ENCODE results near the gene NRP1.
"Not testable (repeated sequence)": the region's sequence is repeated elsewhere in the genome, so short reads cannot be mapped to it uniquely, and the experiment has no call there.

Gene NRP1

DNA sequence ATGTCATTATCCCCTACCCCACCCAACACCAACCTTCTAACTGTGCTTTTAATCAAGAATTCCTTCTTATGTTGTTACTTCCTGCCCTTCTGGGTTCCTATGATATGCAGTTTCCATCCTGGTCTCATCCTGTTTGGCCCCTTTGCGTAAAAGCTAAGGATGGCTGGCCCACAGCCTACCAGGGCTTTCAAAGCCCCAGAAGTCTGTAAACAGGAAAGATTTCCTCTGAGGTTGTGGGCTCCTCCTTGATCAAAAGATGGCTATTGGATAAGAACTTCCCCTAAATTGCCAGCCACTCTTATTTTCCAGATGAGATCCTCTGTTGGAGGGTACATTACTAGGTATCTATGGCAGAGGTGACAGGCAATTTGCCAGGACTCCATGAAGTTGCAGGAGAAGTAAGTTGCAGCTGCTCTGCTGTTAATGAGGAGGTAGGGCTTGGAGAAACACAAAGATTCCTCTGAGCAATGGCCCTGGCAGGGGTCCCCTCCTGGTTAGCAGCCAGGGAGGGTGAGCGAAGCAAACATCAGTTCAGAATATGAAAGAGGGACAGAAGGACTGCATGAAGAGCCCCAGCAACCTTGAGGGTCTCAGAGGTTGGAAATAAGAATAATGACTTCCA is 32.1 kb downstream of the NRP1 start:
- Histone ChIP-seq H3K9me3 (ENCODE audit: control insufficient read depth in 1 of 2, low read length in 2 of 2) (no peaks in the 10 kb centered on the region), H3K27ac (ENCODE audit: low read length) (no peak overlapping the region), H3K36me3 (ENCODE audit: control insufficient read depth in 1 of 2, insufficient read depth in 2 of 2, low read length in 2 of 2) (peaks cover 3 to 6% of the 10 kb centered on the region in 2 donors), H3K4me1 (ENCODE audit: control insufficient read depth in 1 of 2, insufficient read depth in 2 of 2, low read length in 2 of 2) (peaks cover 0 to 47% of the 10 kb centered on the region in 2 donors), H3K27me3 (ENCODE audit: low read depth, low read length) (no peaks in the 10 kb centered on the region), H3K4me3 (ENCODE audit: low read depth in 1 of 2, low read length in 2 of 2) (no peak overlapping the region)

DNA sequence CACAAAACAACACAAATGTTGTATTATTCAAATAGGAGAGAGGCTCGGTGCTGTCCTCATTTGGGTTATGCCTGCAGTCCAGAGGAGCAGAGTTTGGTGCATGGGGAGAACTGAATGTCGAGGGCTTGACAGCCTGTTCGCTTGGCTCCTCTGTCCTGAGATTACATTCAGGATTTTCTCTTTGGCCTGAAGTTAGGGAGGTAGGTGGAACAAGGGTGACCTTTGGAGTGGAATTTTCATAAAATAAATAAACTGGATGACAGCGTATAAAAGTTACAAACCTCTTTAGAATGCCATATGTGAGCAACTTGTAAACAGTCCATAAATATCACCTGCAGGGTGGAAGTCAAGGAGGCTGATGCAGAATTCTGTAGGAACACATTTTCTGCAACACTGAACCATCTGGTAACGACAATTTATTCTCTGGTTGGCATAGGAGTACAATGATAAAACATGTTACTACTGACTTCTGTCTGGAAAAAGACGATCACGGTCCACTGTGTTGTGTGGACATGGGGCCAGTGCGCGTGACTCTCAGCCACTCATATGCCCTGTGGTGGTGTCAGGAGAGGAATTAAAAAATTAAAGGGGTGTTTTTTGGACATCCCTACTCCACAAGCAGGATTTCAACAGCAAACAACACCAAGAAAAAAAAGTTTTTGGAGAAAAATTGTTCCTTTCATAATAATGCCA is 33.2 kb downstream of the NRP1 start:
- Histone ChIP-seq H3K27me3 (ENCODE audit: low read depth, low read length) (no peaks in the 10 kb centered on the region), H3K27ac (ENCODE audit: low read length) (no peak overlapping the region), H3K4me3 (ENCODE audit: low read depth in 1 of 2, low read length in 2 of 2) (no peak overlapping the region), H3K9me3 (ENCODE audit: control insufficient read depth in 1 of 2, low read length in 2 of 2) (no peaks in the 10 kb centered on the region), H3K4me1 (ENCODE audit: control insufficient read depth in 1 of 2, insufficient read depth in 2 of 2, low read length in 2 of 2) (peaks cover 0 to 40% of the 10 kb centered on the region in 2 donors), H3K36me3 (ENCODE audit: control insufficient read depth in 1 of 2, insufficient read depth in 2 of 2, low read length in 2 of 2) (peaks cover 3 to 6% of the 10 kb centered on the region in 2 donors)

GRCh38 chr10:33300544-33300943 is 33.9 kb downstream of the NRP1 start:
- H3K4me1 ChIP-seq (ENCODE audit: control insufficient read depth in 1 of 2, insufficient read depth in 2 of 2, low read length in 2 of 2), result peaks cover 0 to 34% of the 10 kb centered on the region in 2 donors
- not testable (repeated sequence) for H3K27ac ChIP-seq (ENCODE audit: low read length); H3K36me3 ChIP-seq (ENCODE audit: control insufficient read depth in 1 of 2, insufficient read depth in 2 of 2, low read length in 2 of 2); H3K9me3 ChIP-seq (ENCODE audit: control insufficient read depth in 1 of 2, low read length in 2 of 2); H3K27me3 ChIP-seq (ENCODE audit: low read depth, low read length); H3K4me3 ChIP-seq (ENCODE audit: low read depth in 1 of 2, low read length in 2 of 2)

GRCh38 chr10:33298893-33299292 is 35.6 kb downstream of the NRP1 start:
- H3K4me1 ChIP-seq (ENCODE audit: control insufficient read depth in 1 of 2, insufficient read depth in 2 of 2, low read length in 2 of 2), result peaks cover 0 to 36% of the 10 kb centered on the region in 2 donors
- no peaks in the 10 kb centered on the region for H3K9me3 ChIP-seq (ENCODE audit: control insufficient read depth in 1 of 2, low read length in 2 of 2)
- no peak overlapping the region for H3K27ac ChIP-seq (ENCODE audit: low read length)
- H3K27me3 ChIP-seq (ENCODE audit: low read depth, low read length), result no peaks in the 10 kb centered on the region
- H3K4me3 ChIP-seq (ENCODE audit: low read depth in 1 of 2, low read length in 2 of 2), result no peak overlapping the region
- H3K36me3 ChIP-seq (ENCODE audit: control insufficient read depth in 1 of 2, insufficient read depth in 2 of 2, low read length in 2 of 2), result peaks cover 3 to 6% of the 10 kb centered on the region in 2 donors

DNA sequence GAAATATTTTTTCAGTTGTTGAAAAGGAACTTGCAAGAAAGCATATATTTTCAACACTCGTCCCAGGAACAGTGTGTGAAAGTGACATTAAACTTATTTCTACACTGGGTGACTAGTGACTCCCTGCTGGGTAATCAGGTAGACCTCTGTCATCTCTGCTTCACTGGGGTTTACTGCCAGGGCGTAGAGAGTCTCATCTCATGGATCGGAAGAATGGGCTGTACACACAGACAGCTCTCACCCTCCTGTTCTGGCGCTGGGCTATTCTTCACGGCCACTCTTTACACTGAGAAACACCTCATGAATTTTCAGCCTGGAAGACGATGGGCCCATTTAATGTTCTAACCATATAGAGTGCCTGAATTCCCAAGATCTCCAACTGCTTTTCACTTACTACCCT is 36.4 kb downstream of the NRP1 start:
- peaks cover 3 to 6% of the 10 kb centered on the region in 2 donors for H3K36me3 ChIP-seq (ENCODE audit: control insufficient read depth in 1 of 2, insufficient read depth in 2 of 2, low read length in 2 of 2)
- no peak overlapping the region for H3K4me3 ChIP-seq (ENCODE audit: low read depth in 1 of 2, low read length in 2 of 2)
- H3K4me1 ChIP-seq (ENCODE audit: control insufficient read depth in 1 of 2, insufficient read depth in 2 of 2, low read length in 2 of 2), result peaks cover 0 to 43% of the 10 kb centered on the region in 2 donors
- H3K9me3 ChIP-seq (ENCODE audit: control insufficient read depth in 1 of 2, low read length in 2 of 2), result no peaks in the 10 kb centered on the region
- no peaks in the 10 kb centered on the region for H3K27me3 ChIP-seq (ENCODE audit: low read depth, low read length)
- H3K27ac ChIP-seq (ENCODE audit: low read length), result no peak overlapping the region

- H3K4me1 ChIP-seq (ENCODE audit: control insufficient read depth in 1 of 2, insufficient read depth in 2 of 2, low read length in 2 of 2), result peaks cover 2 to 43% of the 10 kb centered on the region in 2 donors
These were observed 38.6 kb downstream of the NRP1 start for GRCh38 chr10:33295851-33296250.

GRCh38 chr10:33293531-33294170 is 40.8 kb downstream of the NRP1 start:
- no peaks in the 10 kb centered on the region for H3K9me3 ChIP-seq (ENCODE audit: control insufficient read depth in 1 of 2, low read length in 2 of 2)
- no peak overlapping the region for H3K4me3 ChIP-seq (ENCODE audit: low read depth in 1 of 2, low read length in 2 of 2)
- peaks cover 6 to 25% of the 10 kb centered on the region in 2 donors for H3K4me1 ChIP-seq (ENCODE audit: control insufficient read depth in 1 of 2, insufficient read depth in 2 of 2, low read length in 2 of 2)
- no peak overlapping the region for H3K27ac ChIP-seq (ENCODE audit: low read length)
- peaks cover 0 to 2% of the 10 kb centered on the region in 2 donors for H3K36me3 ChIP-seq (ENCODE audit: control insufficient read depth in 1 of 2, insufficient read depth in 2 of 2, low read length in 2 of 2)
- no peaks in the 10 kb centered on the region for H3K27me3 ChIP-seq (ENCODE audit: low read depth, low read length)

More at GRCh38 chr10:33295851-33296250, 38.6 kb downstream of the NRP1 start:
- Histone ChIP-seq H3K27me3 (ENCODE audit: low read depth, low read length) (no peaks in the 10 kb centered on the region), H3K36me3 (ENCODE audit: control insufficient read depth in 1 of 2, insufficient read depth in 2 of 2, low read length in 2 of 2) (peaks cover 5 to 6% of the 10 kb centered on the region in 2 donors), H3K4me3 (ENCODE audit: low read depth in 1 of 2, low read length in 2 of 2) (no peak overlapping the region), H3K9me3 (ENCODE audit: control insufficient read depth in 1 of 2, low read length in 2 of 2) (no peaks in the 10 kb centered on the region), H3K27ac (ENCODE audit: low read length) (no peak overlapping the region)

DNA sequence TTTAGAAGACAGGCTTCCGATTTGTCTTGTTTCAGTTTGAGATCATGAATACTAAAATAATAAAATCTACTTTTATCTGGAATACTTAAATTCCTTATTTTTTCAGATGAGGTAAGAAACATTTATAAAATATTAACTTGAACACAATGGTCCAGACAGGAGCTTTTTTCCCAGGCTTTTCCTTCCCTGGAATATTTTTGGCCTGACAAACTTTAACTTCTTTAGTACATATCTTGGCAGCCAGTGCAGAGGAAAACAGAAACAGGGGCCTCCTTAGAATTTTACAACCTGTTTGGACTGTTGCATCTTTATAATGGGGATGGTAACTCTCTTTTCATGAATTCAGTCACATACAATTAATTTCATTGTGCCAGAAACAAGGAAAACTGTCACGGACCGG is 41.4 kb downstream of the NRP1 start:
- H3K4me1 ChIP-seq (ENCODE audit: control insufficient read depth in 1 of 2, insufficient read depth in 2 of 2, low read length in 2 of 2), result peaks cover 6 to 27% of the 10 kb centered on the region in 2 donors
- H3K4me3 ChIP-seq (ENCODE audit: low read depth in 1 of 2, low read length in 2 of 2), result no peak overlapping the region
- H3K27ac ChIP-seq (ENCODE audit: low read length), result no peak overlapping the region
- H3K27me3 ChIP-seq (ENCODE audit: low read depth, low read length), result no peaks in the 10 kb centered on the region
- no peaks in the 10 kb centered on the region for H3K9me3 ChIP-seq (ENCODE audit: control insufficient read depth in 1 of 2, low read length in 2 of 2)
- H3K36me3 ChIP-seq (ENCODE audit: control insufficient read depth in 1 of 2, insufficient read depth in 2 of 2, low read length in 2 of 2), result peaks cover 0 to 2% of the 10 kb centered on the region in 2 donors

DNA sequence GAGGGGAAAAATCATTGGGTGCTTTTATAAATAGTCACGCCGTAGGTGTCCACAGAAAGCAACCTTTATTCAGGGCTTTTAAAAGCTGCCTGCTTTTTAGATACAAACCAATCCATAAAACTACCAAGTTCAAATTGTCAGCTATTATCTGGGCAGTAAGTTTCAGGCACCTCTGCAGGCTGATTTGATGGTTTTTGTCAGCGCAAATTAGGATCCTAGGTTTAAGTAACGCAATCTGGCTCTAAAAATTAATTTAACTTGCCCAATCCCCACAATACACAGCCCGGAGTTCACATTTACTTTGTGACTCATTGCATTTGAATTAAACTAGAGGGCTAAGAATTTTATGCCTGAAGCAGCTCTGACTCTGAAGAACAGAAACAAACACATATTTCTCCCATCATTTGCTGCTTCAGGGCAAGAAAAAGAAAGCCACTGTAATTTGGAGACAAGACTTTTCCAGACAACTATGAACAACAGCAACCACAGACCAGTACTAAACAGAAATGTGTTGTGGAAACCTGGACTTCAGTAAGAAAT is 43.3 kb downstream of the NRP1 start:
- Histone ChIP-seq H3K4me3 (ENCODE audit: low read depth in 1 of 2, low read length in 2 of 2) (no peak overlapping the region), H3K27me3 (ENCODE audit: low read depth, low read length) (no peaks in the 10 kb centered on the region), H3K4me1 (ENCODE audit: control insufficient read depth in 1 of 2, insufficient read depth in 2 of 2, low read length in 2 of 2) (peaks cover 19 to 45% of the 10 kb centered on the region in 2 donors), H3K27ac (ENCODE audit: low read length) (peak overlapping the region; percentile 1), H3K9me3 (ENCODE audit: control insufficient read depth in 1 of 2, low read length in 2 of 2) (no peaks in the 10 kb centered on the region), H3K36me3 (ENCODE audit: control insufficient read depth in 1 of 2, insufficient read depth in 2 of 2, low read length in 2 of 2) (peaks cover 0 to 2% of the 10 kb centered on the region in 2 donors)

GRCh38 chr10:33290321-33291052 is 44.0 kb downstream of the NRP1 start:
- Histone ChIP-seq H3K27ac (ENCODE audit: low read length) (no peak overlapping the region), H3K4me3 (ENCODE audit: low read depth in 1 of 2, low read length in 2 of 2) (no peak overlapping the region), H3K9me3 (ENCODE audit: control insufficient read depth in 1 of 2, low read length in 2 of 2) (no peaks in the 10 kb centered on the region), H3K4me1 (ENCODE audit: control insufficient read depth in 1 of 2, insufficient read depth in 2 of 2, low read length in 2 of 2) (peaks cover 19 to 51% of the 10 kb centered on the region in 2 donors), H3K27me3 (ENCODE audit: low read depth, low read length) (no peaks in the 10 kb centered on the region), H3K36me3 (ENCODE audit: control insufficient read depth in 1 of 2, insufficient read depth in 2 of 2, low read length in 2 of 2) (peaks cover 0 to 2% of the 10 kb centered on the region in 2 donors)

DNA sequence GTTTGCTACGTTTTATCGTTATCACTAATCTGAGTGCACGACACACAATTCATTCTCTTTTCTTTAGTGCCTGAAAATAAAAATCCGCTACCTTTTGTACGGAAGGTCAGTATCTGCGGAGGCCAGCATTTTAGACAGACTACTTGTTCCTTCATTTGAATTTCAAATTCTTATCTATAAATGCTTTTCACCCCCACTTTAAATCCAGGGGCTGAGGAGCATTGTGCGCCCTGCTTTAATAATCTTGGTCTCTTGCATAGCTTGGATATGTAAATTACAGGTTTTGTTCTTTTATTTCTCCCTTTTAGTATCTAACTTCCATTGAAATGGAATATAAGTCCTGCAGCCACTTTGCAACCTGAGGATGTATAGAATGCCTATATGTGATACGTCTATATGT is 44.7 kb downstream of the NRP1 start:
- Histone ChIP-seq H3K36me3 (ENCODE audit: control insufficient read depth in 1 of 2, insufficient read depth in 2 of 2, low read length in 2 of 2) (peaks cover 0 to 2% of the 10 kb centered on the region in 2 donors), H3K4me1 (ENCODE audit: control insufficient read depth in 1 of 2, insufficient read depth in 2 of 2, low read length in 2 of 2) (peaks cover 19 to 59% of the 10 kb centered on the region in 2 donors), H3K27ac (ENCODE audit: low read length) (no peak overlapping the region)

More for the DNA sequence above, 44.7 kb downstream of the NRP1 start:
- Histone ChIP-seq H3K4me3 (ENCODE audit: low read depth in 1 of 2, low read length in 2 of 2) (no peak overlapping the region), H3K27me3 (ENCODE audit: low read depth, low read length) (no peaks in the 10 kb centered on the region), H3K9me3 (ENCODE audit: control insufficient read depth in 1 of 2, low read length in 2 of 2) (no peaks in the 10 kb centered on the region)

All from muscle layer of duodenum (tissue), 2 donors.